GM23338 (cell line): Measurements from ENCODE around the gene GRAMD1B. TPM values are rescaled to one million over a fixed set of nuclear protein-coding genes. Genes with fewer than 3 reads are reported as not detected.

Experiments
- ATAC-seq: fragments of 200-7000 bp; cut with Tn5 transposase; 3 replicates; pipeline ENCODE4 v1.9.1; 2020
- DNase-seq: peaks from one replicate; pipeline ENCODE4 v3.0.0-alpha.2; 2015; ENCODE audit warnings: low spot score
- H2AFZ ChIP-seq: fragments of 200-600 bp; sonication (generic); 2 replicates; pipeline ENCODE4 v1.8.0; 2016; ENCODE audit warnings: antibody characterized with exemption, mild to moderate bottlenecking, moderate library complexity
- H3F3A ChIP-seq: fragments of 200-600 bp; sonication (generic); replicated peaks from 2 replicates; pipeline ENCODE4 v1.8.0; 2017; ENCODE audit warnings: antibody characterized with exemption, mixed run types, low read depth
- H3K27ac ChIP-seq: fragments of 200-600 bp; sonication (generic); 2 replicates; pipeline ENCODE4 v1.6.1; 2016; ENCODE audit warnings: low read depth
- H3K27me3 ChIP-seq: fragments of 200-600 bp; sonication (generic); 2 replicates; pipeline ENCODE4 v1.8.0; 2016; ENCODE audit warnings: mild to moderate bottlenecking, mixed run types, moderate library complexity; ENCODE audit not compliant: insufficient read depth
- H3K36me3 ChIP-seq: fragments of 200-600 bp; sonication (generic); 2 replicates; pipeline ENCODE4 v1.8.0; 2016; ENCODE audit warnings: mild to moderate bottlenecking; ENCODE audit not compliant: insufficient read depth
- H3K4me1 ChIP-seq: fragments of 200-600 bp; sonication (generic); 2 replicates; pipeline ENCODE4 v1.8.0; 2016; ENCODE audit warnings: mild to moderate bottlenecking, moderate library complexity; ENCODE audit not compliant: insufficient read depth
- H3K4me2 ChIP-seq: fragments of 200-600 bp; sonication (generic); 2 replicates; pipeline ENCODE4 v1.7.1; 2017; ENCODE audit warnings: mixed run types
- H3K4me3 ChIP-seq: fragments of 200-600 bp; sonication (generic); 2 replicates; pipeline ENCODE4 v1.6.1; 2016; ENCODE audit warnings: mixed run types
- H3K79me2 ChIP-seq: fragments of 200-600 bp; sonication (generic); replicated peaks from 2 replicates; pipeline ENCODE4 v1.8.0; 2017; ENCODE audit warnings: mild to moderate bottlenecking; ENCODE audit not compliant: insufficient read depth
- H3K9me2 ChIP-seq: fragments of 200-600 bp; sonication (generic); 2 replicates; pipeline ENCODE4 v1.8.0; 2017; ENCODE audit not compliant: insufficient read depth
- H4K20me1 ChIP-seq: fragments of 200-600 bp; sonication (generic); replicated peaks from 2 replicates; pipeline ENCODE4 v1.8.0; 2017; ENCODE audit warnings: mild to moderate bottlenecking; ENCODE audit not compliant: insufficient read depth
- H3K27ac Mint-ChIP-seq: 2 replicates; pipeline ENCODE4 v1.8.0; 2020; ENCODE audit warnings: inconsistent platforms, mild to moderate bottlenecking, moderate library complexity, mixed read lengths
- H3K27me3 Mint-ChIP-seq: 3 replicates; pipeline ENCODE4 v1.8.0; 2022; ENCODE audit warnings: low read depth, mild to moderate bottlenecking, moderate library complexity, mixed read lengths, inconsistent platforms; ENCODE audit not compliant: insufficient read depth, poor library complexity
- H3K36me3 Mint-ChIP-seq: 3 replicates; pipeline ENCODE4 v1.8.0; 2021; ENCODE audit warnings: low read depth, mild to moderate bottlenecking, inconsistent platforms, moderate library complexity, mixed read lengths
- H3K4me1 Mint-ChIP-seq: 3 replicates; pipeline ENCODE4 v1.8.0; 2020; ENCODE audit warnings: mild to moderate bottlenecking, inconsistent platforms, mixed read lengths
- H3K4me3 Mint-ChIP-seq: 3 replicates; pipeline ENCODE4 v1.8.0; 2021; ENCODE audit warnings: moderate library complexity, mild to moderate bottlenecking, inconsistent platforms, mixed read lengths
- H3K9me3 Mint-ChIP-seq: 3 replicates; pipeline ENCODE4 v1.8.0; 2020; ENCODE audit warnings: moderate library complexity, mild to moderate bottlenecking, inconsistent platforms, mixed read lengths
- CREB1 ChIP-seq: fragments of 250-450 bp; sonication (Bioruptor Pico); IDR thresholded peaks from 2 replicates; pipeline ENCODE4 v1.5.0; 2020; ENCODE audit warnings: low read depth, mild to moderate bottlenecking, moderate library complexity
- CTCF ChIP-seq, 2 experiments: fragments of 200-600 bp in 1 of 2; sonication (generic) in 1 of 2; conservative IDR thresholded peaks; 2 replicates each; pipeline versions ENCODE4 v1.5.1 to v1.6.1; 2016 to 2017; ENCODE audit warnings: antibody characterized with exemption in 2 of 2, low read depth in 2 of 2, mild to moderate bottlenecking in 2 of 2, moderate library complexity in 1 of 2
- ETS1 ChIP-seq: IDR thresholded peaks from 2 replicates; pipeline ENCODE4 v1.6.1; 2016; ENCODE audit warnings: antibody characterized with exemption
- POLR2AphosphoS5 ChIP-seq: IDR thresholded peaks from 2 replicates; pipeline ENCODE4 v1.6.1; 2016; ENCODE audit warnings: antibody characterized with exemption, low read depth
- REST ChIP-seq: IDR thresholded peaks from one replicate; pipeline ENCODE4 v1.6.1; 2018; ENCODE audit warnings: antibody characterized with exemption; ENCODE audit not compliant: unreplicated experiment
- ZNF114 ChIP-seq: fragments of 250-450 bp; sonication (Bioruptor Pico); IDR thresholded peaks from 2 replicates; pipeline ENCODE4 v1.5.0; 2020; ENCODE audit warnings: mild to moderate bottlenecking, moderate library complexity
- polyA plus RNA-seq: library from polyadenylated mRNA; unstranded; fragments of >200 nt; fragmentation: Nextera tagmentation; extraction: Ambion mirVana; gene quantifications from 2 replicates; pipeline ENCODE4 v1.2.1, GENCODE V29; 2016
- total RNA-seq: library from RNA; depleted of rRNA; stranded (reverse); fragments of >200 nt; shearing (Covaris generic); gene quantifications from 2 replicates; pipeline ENCODE4 v1.2.3, GENCODE V29; 2014

Gene GRAMD1B
- total and polyA plus RNA-seq, 2 experiments from 2014 or later: 3.7 to 24.3 TPM

- Histone ChIP-seq H3K4me1 (peaks cover 12% of the 10 kb centered on the region; the same call in 1 of the 2 replicates), H3K27ac (no peak overlapping the region), H3K4me3 (peak overlapping the region; percentile 97), H4K20me1 (peaks cover 6% of the 10 kb centered on the region), H3K79me2 (no peaks in the 10 kb centered on the region), H3K27me3 (peaks cover 38% of the 10 kb centered on the region), H3F3A (no peaks in the 10 kb centered on the region), H3K36me3 (no peaks in the 10 kb centered on the region), H3K9me2 (no peaks in the 10 kb centered on the region), H2AFZ (peak overlapping the region; percentile 98), H3K4me2 (peak overlapping the region; percentile 98)
- no peak overlapping the region for H3K27ac Mint-ChIP-seq
- no peaks in the 10 kb centered on the region for H3K36me3 Mint-ChIP-seq
- DNase-seq (peak; percentile 79), ATAC-seq (peak; percentile 60)
- H3K9me3 Mint-ChIP-seq: no peaks in the 10 kb centered on the region
- peaks cover 31% of the 10 kb centered on the region for H3K27me3 Mint-ChIP-seq
- H3K4me3 Mint-ChIP-seq: peak overlapping the region; percentile 75
- peaks cover 13% of the 10 kb centered on the region for H3K4me1 Mint-ChIP-seq
- TF ChIP-seq CTCF (conservative IDR thresholded peaks at IDR 0.05; ENCODE audit: low read depth in 2 of 2): peak; percentile 37 to 54
- TF ChIP-seq ZNF114 (CRISPR knock-in tag): no peak
- no peak for TF ChIP-seq ETS1
- TF ChIP-seq REST: peak; percentile 83
These were observed 223.9 kb downstream of the GRAMD1B start for GRCh38 chr11:123653827-123654565.

- H3K4me2 ChIP-seq: peak within 1 kb of the TSS; percentile 98
- TF ChIP-seq CREB1 (CRISPR knock-in tag) (peak; percentile 48), CTCF (conservative IDR thresholded peaks at IDR 0.05; ENCODE audit: low read depth in 2 of 2) (no peak), ETS1 (no peak), POLR2AphosphoS5 (peak; percentile 61)
- Mint-ChIP-seq H3K9me3 (no peaks in the 10 kb centered on the region), H3K4me1 (peaks cover 13% of the 10 kb centered on the region), H3K27ac (no peak within 1 kb of the TSS), H3K27me3 (peaks cover 31% of the 10 kb centered on the region), H3K4me3 (peak within 1 kb of the TSS; percentile 75), H3K36me3 (no peaks in the 10 kb centered on the region)
- DNase-seq: peak; percentile 90
- H3K4me3 ChIP-seq: peak within 1 kb of the TSS; percentile 97
- peak; percentile 88 for ATAC-seq
- H3K36me3 ChIP-seq: no peaks in the 10 kb centered on the region
- peaks cover 4% of the 10 kb centered on the region for H4K20me1 ChIP-seq
- no peak within 1 kb of the TSS for H3K27ac ChIP-seq
- H2AFZ ChIP-seq: peak within 1 kb of the TSS; percentile 99
- H3F3A ChIP-seq: no peaks in the 10 kb centered on the region
- peaks cover 38% of the 10 kb centered on the region for H3K27me3 ChIP-seq
- peaks cover 12% of the 10 kb centered on the region; the same call in 1 of the 2 replicates for H3K4me1 ChIP-seq
- H3K79me2 ChIP-seq: no peaks in the 10 kb centered on the region
- no peaks in the 10 kb centered on the region for H3K9me2 ChIP-seq
These were observed 224.6 kb downstream of the GRAMD1B start, which contains the start of gene SCN3B for GRCh38 chr11:123654566-123655081. Gene SCN3B, minus strand, starts transcription at chr11:123654624. Its CDS starts 823 bp downstream, at chr11:123653801.
